Pancreas (tissue), 10 donors: ENCODE results near the gene GAS6. TPM values are rescaled to one million over a fixed set of nuclear protein-coding genes. Genes with fewer than 3 reads are reported as not detected.
A peak's percentile ranks its signal among the peaks of the same experiment; 100 is the strongest.

ENCODE experiments used
- ATAC-seq, 4 donors: fragments of 200-7000 bp; cut with Tn5 transposase; one replicate each; pipeline versions ENCODE4 v1.8.0 to v1.9.1; 2020; ENCODE audit warnings: mild to moderate bottlenecking in 4 of 4, moderate library complexity in 4 of 4
- DNase-seq, 6 donors: peaks; one replicate each; pipeline ENCODE4 v3.0.0-alpha.2; 2020
- FAIRE-seq: peaks from 2 replicates; lab custom pipeline; 2012; peaks lifted over from hg19 to GRCh38; lab: Jason Lieb, UNC
- H3K27ac ChIP-seq, 4 donors: fragments of 200-600 bp; sonication (generic); 1 replicate in 3 of 4; 2 replicates in 1 of 4; pipeline versions ENCODE4 v1.5.0 to v1.8.0; 2020
- H3K27me3 ChIP-seq, 4 donors: fragments of 200-600 bp; one replicate each; pipeline ENCODE4 v1.8.0; 2021
- H3K36me3 ChIP-seq, 3 donors: fragments of 200-600 bp; sonication (generic) in 1 of 3; one replicate each; pipeline versions ENCODE4 v1.5.0 to v1.8.0; 2020 to 2021
- H3K4me1 ChIP-seq, 3 donors: fragments of 200-600 bp; one replicate each; pipeline ENCODE4 v1.8.0; 2021
- H3K4me3 ChIP-seq, 4 donors: fragments of 200-600 bp; sonication (generic) in 2 of 4; one replicate each; pipeline versions ENCODE4 v1.5.0 to v1.8.0; 2020 to 2021
- H3K9me3 ChIP-seq, 4 donors: fragments of 200-600 bp; one replicate each; pipeline ENCODE4 v1.8.0; 2021
- WGBS, 2 donors: extraction: QIAGEN DNeasy Blood & Tissue Kit; methylation state at CpG; one replicate each; pipeline ENCODE4 v1.1.7; 2013; 5-methylcytosine and 5-hydroxymethylcytosine counted together
- intact Hi-C, 3 donors: fragments of 100-400 bp; cut with DNase I; formaldehyde crosslinking; loops; one replicate each; pipeline versions ENCODE4 v1.11.1 to v1.14.2; 2022
- polyA plus RNA-seq, 2 donors: library from polyadenylated mRNA; stranded (reverse); fragments of 200-250 nt; gene quantifications; one replicate each; pipeline ENCODE4 v1.2.3, GENCODE V29; 2013
- total RNA-seq, 6 donors: library from RNA; stranded (reverse); fragmentation: NEBNext Ultra II Directional in 4 of 6; extraction: Animal tissue kit (Norgen Biotek cat#: 25700) in 4 of 6; gene quantifications; one replicate each; pipeline versions ENCODE4 v1.2.1 to v1.2.4, GENCODE V29; 2021 to 2023
- TF ChIP-seq, protein P1 (sequence below), 4 donors: fragments of 200-600 bp; sonication (generic) in 3 of 4; IDR thresholded peaks; one replicate each; pipeline versions ENCODE4 v1.5.0 to v1.8.0; 2021; ENCODE audit warnings: antibody characterized with exemption in 4 of 4
- donor health status: healthy with polysubstance abuse.
- donor health status: DM: no; HTN: no; CAD: no; lungs with moderate emphysema.
- donor health status: DM: no; HTN: no; CAD: no.
- donor health status: control.
- donor health status: control.
- donor health status: Bipolar disorder and iron deficiency.
- donor health status: DM: yes; HTN: yes; CAD: no.
- donor health status: DM: no; HTN: no; CAD: no.
- donor health status: DM: no; HTN: no; CAD: no.
- donor health status: DM: yes; HTN: yes; CAD: no.

GAS6 gene
- total and polyA plus RNA-seq, 8 donors: 24.3 to 124 (median 42.2) TPM

GRCh38 chr13:113902481-113902880 lies 38.6 kb upstream of the GAS6 start:
- Histone ChIP-seq H3K27ac (no peak overlapping the region), H3K4me1 (no peaks in the 10 kb centered on the region), H3K9me3 (no peaks in the 10 kb centered on the region), H3K4me3 (no peak overlapping the region), H3K36me3 (no peaks in the 10 kb centered on the region), H3K27me3 (no peaks in the 10 kb centered on the region)
- no peak for FAIRE-seq
- ATAC-seq: no peak
- TF ChIP-seq, protein P1, sequence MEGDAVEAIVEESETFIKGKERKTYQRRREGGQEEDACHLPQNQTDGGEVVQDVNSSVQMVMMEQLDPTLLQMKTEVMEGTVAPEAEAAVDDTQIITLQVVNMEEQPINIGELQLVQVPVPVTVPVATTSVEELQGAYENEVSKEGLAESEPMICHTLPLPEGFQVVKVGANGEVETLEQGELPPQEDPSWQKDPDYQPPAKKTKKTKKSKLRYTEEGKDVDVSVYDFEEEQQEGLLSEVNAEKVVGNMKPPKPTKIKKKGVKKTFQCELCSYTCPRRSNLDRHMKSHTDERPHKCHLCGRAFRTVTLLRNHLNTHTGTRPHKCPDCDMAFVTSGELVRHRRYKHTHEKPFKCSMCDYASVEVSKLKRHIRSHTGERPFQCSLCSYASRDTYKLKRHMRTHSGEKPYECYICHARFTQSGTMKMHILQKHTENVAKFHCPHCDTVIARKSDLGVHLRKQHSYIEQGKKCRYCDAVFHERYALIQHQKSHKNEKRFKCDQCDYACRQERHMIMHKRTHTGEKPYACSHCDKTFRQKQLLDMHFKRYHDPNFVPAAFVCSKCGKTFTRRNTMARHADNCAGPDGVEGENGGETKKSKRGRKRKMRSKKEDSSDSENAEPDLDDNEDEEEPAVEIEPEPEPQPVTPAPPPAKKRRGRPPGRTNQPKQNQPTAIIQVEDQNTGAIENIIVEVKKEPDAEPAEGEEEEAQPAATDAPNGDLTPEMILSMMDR (IDR thresholded peaks at IDR 0.05): no peak
- 56 to 66% methylated on average over 2 of the region's 2 CpGs for WGBS, 2 donors
- DNase-seq: no peak
- intact Hi-C loops: no loop called here

DNA sequence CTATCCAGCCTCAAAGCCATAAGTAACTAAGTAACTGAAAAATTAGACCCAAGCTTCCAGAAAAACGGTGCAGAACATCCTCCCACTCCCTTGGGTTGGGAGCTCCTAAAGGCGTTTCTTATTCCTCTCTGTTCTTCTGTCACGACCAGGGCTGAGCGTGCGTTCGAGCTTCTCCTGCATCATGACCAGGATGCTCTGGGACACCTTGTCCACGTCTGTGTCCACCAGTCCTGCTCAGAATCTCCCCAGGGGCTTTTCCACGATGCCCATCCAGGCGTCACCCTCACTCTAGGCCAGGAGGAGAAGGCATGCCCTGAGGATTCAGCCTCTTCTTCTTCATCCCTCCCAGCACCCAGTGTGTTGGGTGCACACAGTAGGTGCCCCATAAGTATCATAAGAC lies 37.8 kb upstream of the GAS6 start:
- no peaks in the 10 kb centered on the region for H3K36me3 ChIP-seq
- H3K4me3 ChIP-seq: no peak overlapping the region
- H3K27me3 ChIP-seq: no peaks in the 10 kb centered on the region
- no peak overlapping the region for H3K27ac ChIP-seq
- WGBS, 2 donors: 68 to 81% methylated on average over 9 of the region's 9 CpGs
- FAIRE-seq (no peak), DNase-seq (no peak), ATAC-seq (no peak)
- H3K9me3 ChIP-seq: no peaks in the 10 kb centered on the region
- TF ChIP-seq, protein P1 (IDR thresholded peaks at IDR 0.05): no peak
- no peaks in the 10 kb centered on the region for H3K4me1 ChIP-seq
- intact Hi-C loops: no loop called here

- FAIRE-seq (no peak), ATAC-seq (no peak), DNase-seq (peak in 2 of 6 donors; percentile 11 to 38)
- no peak overlapping the region for H3K27ac ChIP-seq
- no peaks in the 10 kb centered on the region for H3K36me3 ChIP-seq
- TF ChIP-seq, protein P1 (IDR thresholded peaks at IDR 0.05): no peak
- 63 to 72% methylated on average over 7 of the region's 7 CpGs for WGBS, 2 donors
- no peaks in the 10 kb centered on the region for H3K4me1 ChIP-seq
- H3K9me3 ChIP-seq: no peaks in the 10 kb centered on the region
- intact Hi-C loops: no loop called here
- no peaks in the 10 kb centered on the region for H3K27me3 ChIP-seq
- no peak overlapping the region for H3K4me3 ChIP-seq
Measured at GRCh38 chr13:113901231-113901630, 37.4 kb upstream of the GAS6 start.

- Histone ChIP-seq H3K27me3 (no peaks in the 10 kb centered on the region), H3K27ac (no peak overlapping the region), H3K4me3 (no peak overlapping the region), H3K4me1 (no peaks in the 10 kb centered on the region), H3K9me3 (no peaks in the 10 kb centered on the region), H3K36me3 (no peaks in the 10 kb centered on the region)
- DNase-seq: peak in 1 of 6 donors; percentile 30
- 60 to 79% methylated on average over 10 of the region's 10 CpGs for WGBS, 2 donors
- ATAC-seq: no peak
- intact Hi-C loops: no loop called here
- TF ChIP-seq, protein P1 (IDR thresholded peaks at IDR 0.05): no peak
- no peak for FAIRE-seq
Measured at GRCh38 chr13:113900646-113901045, 36.8 kb upstream of the GAS6 start.

DNA sequence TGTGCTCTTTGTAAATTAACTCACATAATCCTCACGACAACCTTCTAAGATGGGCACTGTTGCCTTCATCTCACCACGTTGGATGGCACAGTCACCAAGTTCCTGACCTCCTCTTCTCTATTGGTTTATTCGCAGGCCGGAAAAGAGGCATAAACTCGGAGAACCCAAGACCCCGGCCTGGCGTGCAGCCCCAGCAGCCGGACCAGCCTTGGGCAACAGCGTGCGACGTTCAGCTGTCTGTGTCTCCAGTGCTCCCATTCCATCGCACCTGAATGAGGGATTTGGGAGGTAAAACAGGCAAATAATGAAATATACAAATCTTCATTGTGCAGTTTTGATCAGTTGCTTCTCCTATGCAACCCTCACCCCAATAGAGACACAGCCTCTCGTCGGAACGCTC lies 34.5 kb upstream of the GAS6 start:
- DNase-seq: peak in 1 of 6 donors; percentile 21
- 74 to 89% methylated on average over 15 of the region's 15 CpGs for WGBS, 2 donors
- intact Hi-C loops: no loop called here
- Histone ChIP-seq H3K4me3 (no peak overlapping the region), H3K27me3 (no peaks in the 10 kb centered on the region), H3K4me1 (no peaks in the 10 kb centered on the region), H3K9me3 (no peaks in the 10 kb centered on the region), H3K27ac (no peak overlapping the region), H3K36me3 (no peaks in the 10 kb centered on the region)
- TF ChIP-seq, protein P1 (IDR thresholded peaks at IDR 0.05): no peak
- no peak for FAIRE-seq
- ATAC-seq: no peak
